ENCODE results near the gene NR1H4. TPM values are rescaled to one million over a fixed set of nuclear protein-coding genes. Genes with fewer than 3 reads are reported as not detected.
A peak's percentile ranks its signal among the peaks of the same experiment; 100 is the strongest.

The NR1H4 gene
- total and polyA plus RNA-seq, 2 of the 13 experiments (the other 11 are each of a cell fraction or from before 2014, with no cell fraction given), result 27.3 to 114 TPM

- TF ChIP-seq ZBTB10 (CRISPR knock-in tag; IDR thresholded peaks at IDR 0.05; ENCODE audit: borderline replicate concordance) (no peak), HOXA5 (CRISPR knock-in tag; IDR thresholded peaks at IDR 0.05) (no peak), RXRB (CRISPR knock-in tag; IDR thresholded peaks at IDR 0.05; ENCODE audit: borderline replicate concordance) (peak; percentile 22; the same call in 1 of the 2 replicates)
Measured at GRCh38 chr12:100473716-100474150, at the start of gene NR1H4 (continued).

- FAIRE-seq (no peak), DNase-seq (ENCODE audit: low spot score) (no peak), ATAC-seq (no peak)
- H3K36me3 ChIP-seq (replicated peaks in 1 of 2; ENCODE audit: control insufficient read depth in 1 of 2, insufficient read depth in 2 of 2, low read length in 2 of 2), result no peaks in the 10 kb centered on the region
- ChIA-PET CTCF (ENCODE audit: low intra/inter-chr PET ratio, low total read pairs) (no interaction called here), POLR2A (no interaction called here)
- in situ Hi-C loops (cut with HindIII; ENCODE audit: extremely low pct_ligation_motif_present, low pct_unique_long_range_greater_than_20kb) (no loop called here), intact Hi-C loops (cut with micrococcal nuclease; ENCODE audit: unreplicated experiment) (no loop called here)
- no peak overlapping the region for H3K27ac ChIP-seq (ENCODE audit: extremely low read length, insufficient read depth, low read length)
- H3K79me2 ChIP-seq (ENCODE audit: insufficient read depth, low read length), result no peaks in the 10 kb centered on the region
- TF ChIP-seq MXD1 (CRISPR knock-in tag; IDR thresholded peaks at IDR 0.05) (no peak), ZBTB42 (CRISPR knock-in tag; IDR thresholded peaks at IDR 0.05) (no peak), POLR2G (IDR thresholded peaks at IDR 0.05; ENCODE audit: low read depth, low read length) (no peak), ZFP82 (CRISPR knock-in tag; IDR thresholded peaks at IDR 0.05; ENCODE audit: borderline replicate concordance) (no peak), TBX3 (IDR thresholded peaks at IDR 0.05; ENCODE audit: borderline replicate concordance) (no peak), TGIF2 (CRISPR knock-in tag; IDR thresholded peaks at IDR 0.05) (no peak), ZNF770 (CRISPR knock-in tag; IDR thresholded peaks at IDR 0.05) (0 out of 2 replicates have a peak, but pooled peaks have one; percentile 20)
- no peaks in the 10 kb centered on the region for H3K9me3 ChIP-seq (ENCODE audit: low read length)
- no peak overlapping the region for H2AFZ ChIP-seq (ENCODE audit: low read length)
- no TSS peak for BruUV-seq (replicated peaks)
- no peaks in the 10 kb centered on the region for H3K27me3 ChIP-seq (ENCODE audit: control insufficient read depth in 1 of 2, insufficient read depth in 2 of 2, low read length in 2 of 2)
- no peak overlapping the region for H3K4me3 ChIP-seq (replicated peaks in 1 of 3; ENCODE audit: insufficient read depth in 1 of 3, low read depth in 2 of 3, low read length in 3 of 3)
- no peak overlapping the region for H3K9ac ChIP-seq (ENCODE audit: insufficient read depth, low read depth, low read length)
- H3K4me1 ChIP-seq (ENCODE audit: insufficient read depth, low read length), result peaks cover 26% of the 10 kb centered on the region
- H3K4me2 ChIP-seq (ENCODE audit: low read depth, low read length), result no peak overlapping the region
- no peaks in the 10 kb centered on the region for H4K20me1 ChIP-seq (ENCODE audit: insufficient read depth, low read length)
- WGBS (ENCODE audit: low lambda C conversion rate), result 50% methylated on average over 1 of the region's 1 CpG
Measured at GRCh38 chr12:100426145-100426544, 47.5 kb upstream of the NR1H4 start.
